HS-27A (cell line): Measurements from ENCODE around the gene CNKSR3.
"Not testable (repeated sequence)": the region's sequence is repeated elsewhere in the genome, so short reads cannot be mapped to it uniquely, and the experiment has no call there.

Experiments
- DNase-seq: peaks from one replicate; pipeline ENCODE4 v3.0.0-alpha.2; 2012; ENCODE audit warnings: low read depth, missing footprints

The CNKSR3 gene

DNA sequence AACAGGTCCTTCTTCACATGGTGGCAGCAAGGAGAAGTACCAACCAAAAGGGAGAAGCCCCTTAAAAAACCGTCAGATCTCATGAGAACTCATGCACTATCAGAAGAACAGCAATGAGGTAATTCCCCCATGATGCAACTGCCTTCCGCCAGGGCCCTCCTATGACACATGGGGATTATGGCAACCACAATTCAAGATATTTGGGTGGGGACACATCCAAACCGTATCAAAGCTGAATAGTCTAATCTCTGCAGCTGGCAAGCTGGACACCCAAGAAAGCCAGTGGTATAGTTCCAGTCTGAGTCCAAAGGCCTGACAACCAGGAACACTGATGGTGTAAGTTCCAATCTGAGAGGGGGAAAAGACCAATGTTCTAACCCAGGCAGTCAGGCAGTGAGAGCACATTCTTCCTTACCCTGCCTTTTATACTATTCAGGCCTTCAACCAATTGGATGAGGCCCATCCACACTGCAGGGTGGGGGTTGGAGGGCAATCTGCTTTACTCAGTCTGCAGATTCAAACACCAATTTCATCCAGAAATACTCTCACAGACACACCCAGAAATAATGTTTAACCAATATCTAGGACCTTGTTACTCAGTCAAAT is 17.9 kb upstream of the CNKSR3 start:
- DNase-seq, result no peak

DNA sequence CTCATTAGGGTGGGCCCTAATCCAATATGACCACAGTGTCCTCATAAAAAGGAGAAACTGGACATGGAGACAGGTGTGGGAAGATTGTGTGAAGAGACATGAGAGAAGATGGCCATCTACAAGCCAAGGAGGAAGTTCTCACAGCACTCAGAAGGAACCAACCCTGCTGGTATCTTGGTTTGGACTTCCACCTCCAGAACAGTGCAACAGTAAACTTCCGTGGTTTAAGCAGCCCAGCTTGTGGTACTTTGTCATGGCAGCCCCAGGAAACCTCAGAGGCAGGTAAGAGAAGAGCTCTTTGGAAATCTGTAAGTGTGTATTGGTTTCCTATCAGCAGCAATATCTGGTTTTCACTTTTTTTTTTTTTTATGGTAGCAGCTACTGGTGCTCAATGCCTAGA is 16.5 kb upstream of the CNKSR3 start:
- no peak for DNase-seq

DNA sequence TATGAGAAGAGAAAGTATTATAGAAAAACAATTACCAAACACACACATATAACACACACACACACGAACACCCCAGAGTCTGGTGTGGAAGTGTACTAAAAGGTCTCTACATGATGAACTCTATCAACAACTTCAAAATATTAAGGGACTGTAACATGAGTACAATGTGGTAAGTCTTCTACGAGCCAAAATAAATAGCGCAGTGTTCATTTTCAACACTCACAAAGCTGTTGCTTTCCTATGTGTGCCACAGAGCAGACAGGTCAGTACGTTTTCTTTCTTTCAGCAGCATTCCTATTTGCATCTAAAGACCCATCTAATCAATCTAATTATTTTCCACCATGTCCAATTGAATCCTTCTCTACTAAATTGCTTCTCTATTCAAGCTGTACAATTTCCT is 12.1 kb upstream of the CNKSR3 start:
- no peak for DNase-seq

DNA sequence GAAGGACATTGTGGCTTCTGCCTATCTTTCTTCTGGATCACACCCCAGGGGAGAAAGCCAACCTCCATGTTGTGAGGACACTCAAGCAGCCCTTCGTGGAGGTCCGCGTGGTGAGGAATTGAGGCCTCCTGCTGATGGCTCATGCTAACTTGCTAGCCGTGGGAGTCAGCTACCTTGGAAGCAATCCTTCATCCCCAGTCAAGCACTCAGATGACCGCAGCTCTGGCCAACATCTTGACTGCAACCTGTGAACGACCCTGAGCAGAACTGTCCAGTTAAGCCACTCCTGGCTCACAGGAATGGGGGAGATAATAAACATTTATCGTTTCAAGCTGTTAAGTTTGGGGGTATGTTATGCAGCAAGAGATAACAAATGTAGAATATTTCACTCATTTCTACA is 10.9 kb upstream of the CNKSR3 start:
- no peak for DNase-seq

DNA sequence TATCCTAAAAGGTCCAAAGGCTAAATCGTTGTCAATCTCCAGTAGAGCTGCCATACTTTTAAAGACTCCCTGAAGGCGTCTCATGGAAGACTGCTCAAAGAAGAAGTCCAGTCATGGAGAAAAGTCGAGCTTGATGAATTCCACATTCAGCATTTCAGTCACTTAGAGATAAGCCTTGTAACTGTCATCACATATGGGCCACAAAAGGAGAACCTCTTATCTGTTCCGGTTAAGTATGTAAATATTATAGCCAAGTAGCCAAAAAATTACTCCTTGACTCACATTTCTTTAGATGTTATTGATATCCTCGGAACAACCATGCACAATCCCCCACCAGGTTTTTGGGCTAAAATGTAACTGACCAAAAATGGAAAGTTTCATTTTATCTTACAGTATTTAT is 9.8 kb upstream of the CNKSR3 start:
- DNase-seq, result no peak

DNA sequence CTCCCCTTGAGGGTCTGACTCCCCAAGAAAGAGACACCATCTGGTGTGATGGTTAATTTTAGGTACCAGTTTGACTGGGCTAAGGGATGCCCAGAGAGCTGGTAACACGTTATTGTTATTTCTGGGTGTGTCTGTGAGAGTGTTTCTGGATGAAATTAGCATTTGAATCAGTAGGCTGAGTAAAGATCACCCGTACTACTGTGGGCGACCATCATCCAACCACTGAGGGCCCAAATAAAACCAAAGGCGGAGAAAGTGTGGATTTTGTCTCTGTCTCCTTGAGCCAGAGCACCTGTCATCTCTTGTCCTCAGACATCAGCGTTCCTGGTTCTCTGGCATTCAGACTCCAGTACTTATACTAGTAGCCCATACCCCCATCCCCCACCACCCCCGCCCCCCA is 7.9 kb upstream of the CNKSR3 start:
- DNase-seq, result no peak

DNA sequence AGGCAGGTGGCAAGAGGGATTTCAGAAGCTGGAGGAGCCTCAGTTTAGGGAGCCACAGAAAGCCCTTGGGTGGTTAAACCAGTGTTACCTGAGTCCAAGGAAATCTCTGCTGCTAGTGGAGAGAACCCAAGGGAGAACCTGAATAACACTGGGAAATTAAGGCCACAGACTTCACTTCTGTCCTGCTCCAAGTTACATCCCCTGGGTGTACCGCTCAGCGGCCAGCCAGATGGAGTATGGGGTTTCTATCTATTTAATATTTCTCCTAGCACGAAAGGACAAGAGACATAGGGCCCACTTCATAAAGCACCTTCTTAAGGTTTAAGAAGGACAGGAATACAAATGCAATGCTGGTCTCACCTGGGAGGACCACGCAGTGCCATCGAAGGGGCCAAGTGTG is 5.8 kb upstream of the CNKSR3 start:
- no peak for DNase-seq

DNA sequence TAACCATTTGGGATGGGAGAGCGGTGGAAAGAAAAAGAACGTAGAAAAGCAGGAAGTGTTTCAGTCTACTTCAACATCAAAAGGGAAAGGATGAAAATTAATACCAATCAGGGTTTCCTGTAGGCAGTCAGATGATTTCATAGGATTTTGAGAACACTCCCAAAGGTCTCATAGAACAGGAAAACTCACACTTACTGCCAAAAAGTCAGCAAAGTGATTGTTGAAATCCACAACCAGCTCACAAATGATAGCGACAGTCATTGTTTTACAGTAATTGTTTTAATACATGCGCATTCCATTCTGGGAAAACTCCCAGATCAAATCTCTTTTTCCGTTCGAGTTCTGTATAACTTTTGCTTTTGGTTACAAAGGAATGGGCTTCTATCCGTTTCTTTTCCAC is 5.3 kb upstream of the CNKSR3 start:
- DNase-seq, result no peak

DNA sequence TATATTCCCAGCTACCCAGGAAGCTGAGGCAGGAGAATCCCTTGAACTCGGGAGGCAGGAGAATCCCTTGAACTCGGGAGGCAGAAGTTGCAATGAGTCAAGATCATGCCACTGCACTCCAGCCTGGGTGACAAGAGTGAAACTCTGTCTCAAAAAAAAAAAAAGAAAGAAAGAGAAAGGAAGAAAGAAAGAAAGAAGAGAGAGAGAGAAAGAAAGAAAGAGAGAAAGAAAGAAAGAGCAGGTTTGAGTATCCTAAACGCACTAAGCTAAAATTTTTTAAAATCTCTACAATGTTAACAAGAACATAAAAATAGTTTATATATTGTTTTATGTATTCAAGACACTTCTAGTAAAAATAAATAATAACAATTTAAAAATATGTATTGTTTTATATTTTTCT is 4.6 kb upstream of the CNKSR3 start:
- DNase-seq, result not testable (repeated sequence)

DNA sequence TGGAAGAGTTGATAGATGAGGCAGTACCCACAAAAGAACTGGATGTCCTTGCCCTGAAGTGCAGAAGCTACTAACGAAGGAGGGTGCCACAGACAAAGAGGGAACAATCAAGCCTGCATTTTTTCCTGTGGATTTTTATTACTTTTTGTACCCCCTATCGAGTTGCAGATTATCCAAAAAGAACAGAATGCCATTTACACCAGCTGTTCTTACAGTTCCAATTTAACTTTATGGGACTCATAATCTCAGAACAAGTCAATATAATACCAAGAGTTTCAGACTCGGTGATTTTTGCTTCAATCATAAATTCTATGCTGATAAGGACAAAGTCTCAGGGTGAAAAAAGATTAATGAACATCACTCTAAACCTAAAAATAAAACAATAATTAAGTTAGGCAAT is 4.0 kb upstream of the CNKSR3 start:
- no peak for DNase-seq

DNA sequence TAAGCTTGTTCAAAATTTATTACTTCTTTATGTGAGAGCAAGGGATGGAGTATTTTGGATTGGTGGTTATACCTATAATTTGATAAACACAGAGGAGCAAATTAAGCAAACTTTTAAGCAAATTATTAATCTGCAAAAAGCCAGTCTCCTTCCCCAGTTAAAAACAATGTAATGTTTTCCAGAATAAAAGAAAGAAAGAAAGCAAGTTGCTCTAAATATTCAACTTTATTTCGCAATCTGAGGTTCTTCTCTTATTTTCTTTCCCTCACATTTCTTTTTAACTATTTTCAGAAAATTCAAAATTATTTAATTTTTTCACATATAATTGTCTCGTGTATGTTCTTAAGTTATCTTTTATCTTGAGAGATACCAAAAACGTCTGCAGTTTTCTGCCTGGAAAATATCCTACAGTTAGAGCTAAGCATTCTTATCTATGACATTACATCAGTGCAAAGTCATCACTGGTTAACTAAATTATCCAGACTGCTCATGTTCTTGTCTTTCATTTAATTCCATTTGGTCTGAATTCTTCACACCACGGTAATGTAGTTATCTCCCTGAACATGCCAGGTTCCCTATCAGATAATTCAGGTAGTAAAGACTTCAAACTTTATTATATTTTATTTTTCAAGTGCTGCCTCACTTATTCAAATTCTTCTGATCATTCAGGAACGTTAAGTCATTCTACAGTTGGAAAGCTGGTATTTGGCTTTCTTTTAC is 3.3 kb upstream of the CNKSR3 start:
- no peak for DNase-seq

DNA sequence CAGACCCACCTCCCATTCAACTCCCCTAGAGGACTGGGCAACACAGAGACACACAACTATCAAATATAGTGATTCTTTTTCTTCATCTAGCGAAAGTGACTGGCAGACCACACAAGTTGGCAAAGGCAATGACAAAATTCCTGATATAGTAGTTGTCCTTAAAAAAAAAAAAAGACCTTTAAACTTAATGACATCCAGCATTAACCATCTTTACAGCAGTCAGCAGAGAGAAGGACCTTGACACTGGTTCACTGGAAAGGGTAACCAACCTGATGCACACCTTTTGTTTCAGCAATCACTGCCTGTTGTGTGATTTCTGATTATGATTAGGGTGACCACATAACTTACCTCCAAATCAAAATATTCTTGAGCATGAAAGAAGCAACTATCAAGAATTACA is 1.7 kb upstream of the CNKSR3 start:
- no peak for DNase-seq

DNA sequence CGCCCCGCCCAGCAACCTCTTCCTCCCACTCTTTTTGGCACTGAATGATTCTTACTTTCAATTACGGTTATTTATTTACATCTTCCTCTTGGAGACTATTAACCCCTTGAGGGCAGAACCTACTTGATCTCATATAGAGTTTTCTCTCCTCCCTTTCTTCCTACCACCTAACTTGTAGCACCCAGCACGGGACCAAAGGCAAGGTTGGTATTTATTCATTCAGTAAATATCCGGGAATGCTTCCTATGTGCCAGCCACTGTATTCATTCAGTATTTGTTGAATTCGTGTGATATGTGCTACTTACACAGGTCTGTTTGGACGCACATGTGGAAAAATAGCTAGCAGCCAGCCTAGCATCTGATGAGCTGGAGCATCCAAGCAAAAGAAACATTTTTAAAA is 1.3 kb upstream of the CNKSR3 start:
- DNase-seq, result no peak

DNA sequence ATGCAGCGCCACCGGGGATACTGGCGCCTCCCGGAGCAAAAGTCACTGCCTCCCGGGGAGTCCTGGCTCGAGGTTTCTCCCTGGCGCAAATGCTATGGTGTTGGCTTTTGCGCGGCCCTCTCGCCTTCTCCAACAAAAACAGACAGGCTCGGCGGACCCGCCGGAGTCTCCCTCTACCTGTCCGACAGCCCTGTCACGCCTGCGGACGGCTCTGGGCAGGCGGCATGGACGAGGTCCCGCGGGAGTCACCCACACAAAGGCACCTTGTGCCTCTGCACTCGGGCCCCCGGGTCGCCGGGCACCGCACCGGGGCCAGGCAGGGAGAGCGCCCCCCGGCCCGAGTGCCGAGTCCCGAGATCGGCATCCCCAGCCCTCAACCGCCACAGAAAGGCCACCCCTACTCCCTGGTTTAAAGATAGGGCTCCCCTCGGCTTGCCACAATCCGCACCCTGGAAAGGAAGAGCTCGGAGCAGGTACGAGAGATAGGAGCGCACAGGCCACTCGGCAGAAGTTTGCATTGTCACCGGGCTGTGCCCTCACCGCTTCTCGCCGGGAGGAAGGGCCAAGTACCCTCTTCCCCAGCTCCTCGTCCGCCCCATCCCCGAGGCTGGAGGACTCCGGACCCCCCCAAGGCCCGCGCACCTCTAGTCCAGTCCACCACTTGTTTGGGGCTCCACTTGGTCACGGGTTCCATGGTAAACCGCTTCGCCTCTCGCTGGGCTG is 903 bp downstream of the CNKSR3 start:
- no peak for DNase-seq

DNA sequence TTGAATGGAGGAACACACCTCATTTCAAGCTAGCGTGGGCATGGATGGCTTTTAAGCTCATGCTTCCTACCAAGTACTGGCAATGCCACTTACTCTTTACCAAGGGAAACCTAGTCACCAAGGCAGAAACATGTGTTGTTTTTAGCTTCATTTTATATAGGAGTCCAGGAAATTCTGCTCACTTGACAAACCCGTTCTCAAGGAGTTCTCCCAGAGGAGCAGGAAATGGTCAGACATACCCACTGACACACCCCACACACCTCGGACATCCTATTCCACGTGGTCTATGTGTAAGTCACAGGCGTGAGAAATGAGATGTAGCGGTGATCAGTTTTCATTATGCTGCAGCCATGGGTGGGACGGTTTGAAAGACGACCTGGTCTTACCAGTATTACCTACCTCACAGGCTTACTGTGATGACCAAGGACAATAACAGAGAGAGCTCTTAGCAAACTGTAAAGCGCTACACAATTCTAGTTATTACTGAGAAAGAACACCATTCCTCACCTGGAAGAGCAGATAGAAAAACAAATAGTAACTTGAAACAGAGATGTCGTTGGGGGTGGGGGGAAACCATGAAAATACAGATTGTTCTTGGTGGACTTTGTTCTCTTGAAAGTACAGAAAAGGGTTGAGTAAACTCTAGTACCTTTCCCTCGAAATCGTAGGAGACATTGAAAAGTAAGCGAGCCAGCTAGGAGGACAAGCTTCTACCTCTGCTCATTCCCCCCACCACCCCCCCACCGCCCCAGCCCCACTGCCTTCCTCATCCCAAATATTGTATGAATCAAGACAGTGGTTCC is 1.7 kb downstream of the CNKSR3 start:
- no peak for DNase-seq

DNA sequence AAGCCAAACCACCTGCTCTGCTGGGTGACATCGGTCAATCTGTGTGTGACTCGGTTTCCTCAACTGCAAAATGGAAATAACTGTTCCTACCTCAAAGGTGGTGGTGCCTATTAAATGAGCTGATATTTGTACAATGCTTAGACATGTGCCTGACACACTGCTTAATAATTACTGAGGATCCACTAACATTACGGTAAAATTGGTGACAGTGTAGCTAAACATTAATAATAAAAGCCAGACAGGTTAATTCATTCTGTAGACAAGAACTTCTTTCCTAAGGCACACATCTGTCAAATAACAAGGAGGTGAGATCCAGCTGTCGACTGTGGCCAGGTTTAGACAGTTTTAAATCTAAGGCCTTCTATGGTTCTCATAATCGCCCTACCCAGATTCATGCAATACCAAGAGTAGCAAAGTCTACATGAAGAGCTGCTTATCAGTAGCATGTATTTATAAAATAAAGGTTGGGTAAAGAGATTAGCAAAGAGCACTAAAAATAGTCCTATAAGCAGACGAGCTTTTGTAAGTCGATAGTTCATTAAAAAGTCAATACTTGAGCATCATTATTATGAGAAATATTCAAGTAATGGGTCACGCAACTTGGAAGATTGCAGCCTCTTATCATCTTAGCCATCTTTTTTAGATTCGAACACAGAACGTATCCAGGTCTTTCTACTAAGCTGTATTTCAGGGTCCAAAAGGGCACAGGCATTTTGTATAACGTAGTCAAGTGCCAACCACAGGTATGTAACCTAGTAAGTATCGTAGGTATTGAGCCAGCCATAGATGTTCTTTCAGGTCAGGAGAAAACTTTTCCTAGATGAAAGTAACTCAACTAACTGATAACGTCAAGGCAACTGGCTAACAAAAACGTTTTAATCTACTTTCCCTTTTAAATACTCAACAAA is 3.2 kb downstream of the CNKSR3 start:
- DNase-seq, result no peak

DNA sequence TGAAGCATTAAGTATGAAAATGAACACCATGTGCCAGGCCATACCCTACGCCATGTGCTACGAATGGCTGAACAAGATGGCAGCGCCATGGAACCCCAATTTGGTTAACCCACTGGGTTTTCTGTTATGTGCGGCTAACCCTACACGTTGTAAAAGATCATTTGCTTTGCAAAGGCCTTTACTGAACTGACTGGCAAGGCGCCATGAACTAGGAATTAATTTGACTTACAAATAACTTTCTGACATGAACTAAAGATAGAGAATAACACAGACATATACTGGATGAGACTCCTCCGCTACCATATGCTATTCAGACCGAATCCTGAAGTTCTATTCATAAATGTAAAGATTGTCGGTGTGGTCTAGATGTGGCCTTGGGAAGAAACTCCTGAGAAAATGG is 3.9 kb downstream of the CNKSR3 start:
- DNase-seq, result no peak

DNA sequence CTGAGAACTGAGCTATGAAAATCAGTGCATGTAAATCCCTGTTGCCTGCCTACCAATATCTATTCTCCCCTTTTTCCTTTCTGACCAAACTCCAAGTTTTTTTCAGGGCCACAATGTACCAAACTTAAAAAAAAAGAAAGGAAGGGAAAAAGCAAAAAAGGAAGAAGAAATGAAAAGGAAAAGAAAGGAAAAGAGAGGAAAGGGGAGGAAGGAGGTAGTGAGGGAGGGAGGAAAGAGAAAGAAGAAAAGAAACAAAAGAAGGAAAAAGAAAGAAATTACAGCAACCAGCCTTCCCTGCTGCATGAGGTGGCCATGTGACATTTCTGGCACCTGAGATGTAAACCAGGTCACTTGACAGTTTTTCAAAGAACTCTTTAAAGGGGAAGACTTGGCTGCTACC is 4.4 kb downstream of the CNKSR3 start:
- no peak for DNase-seq

DNA sequence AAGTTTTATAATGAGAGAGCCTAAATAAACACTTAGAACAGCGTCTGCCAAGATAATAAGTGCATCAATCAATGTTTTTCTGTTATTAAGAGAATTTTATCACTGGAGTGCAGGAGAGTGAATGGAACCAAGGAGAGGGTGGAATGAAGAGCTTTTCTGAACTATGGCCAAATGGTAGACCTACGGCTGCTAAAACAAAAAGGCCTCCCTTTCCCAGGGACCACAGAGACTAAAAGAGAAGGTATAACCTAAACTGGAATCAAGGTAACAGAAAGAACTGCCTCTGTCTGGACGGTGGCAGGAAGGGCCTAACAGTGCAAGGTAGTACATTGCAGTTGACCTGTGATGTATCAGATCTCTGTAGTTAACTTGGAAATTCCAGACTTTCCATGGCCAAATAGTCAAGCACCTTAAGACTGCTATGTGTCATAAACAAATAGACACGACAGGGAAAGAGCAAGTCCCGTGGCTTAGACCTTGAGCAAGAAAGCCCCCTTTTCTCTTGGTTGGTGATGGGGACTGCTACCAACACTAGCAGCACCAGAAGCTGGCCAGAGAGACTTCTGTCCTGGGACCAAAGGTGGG is 5.5 kb downstream of the CNKSR3 start:
- no peak for DNase-seq

DNA sequence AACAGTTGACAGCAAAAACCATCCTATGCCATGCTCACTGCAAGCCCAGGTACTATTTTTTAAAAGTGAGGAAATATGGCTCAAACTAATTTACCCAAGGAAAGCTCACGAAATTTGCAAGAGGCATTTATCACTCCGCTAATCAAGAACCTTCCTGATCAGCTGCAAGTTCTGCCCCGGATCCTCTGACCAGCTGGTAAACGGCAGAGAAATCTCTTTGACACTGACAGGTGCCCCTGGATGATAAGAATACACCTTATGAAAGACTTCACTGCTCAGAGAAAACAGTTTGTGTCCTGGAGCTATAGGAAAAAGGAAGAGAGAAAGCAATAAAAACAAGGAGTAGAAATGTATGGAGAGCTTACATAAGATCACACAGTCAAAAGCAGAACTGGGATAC is 6.4 kb downstream of the CNKSR3 start:
- no peak for DNase-seq

DNA sequence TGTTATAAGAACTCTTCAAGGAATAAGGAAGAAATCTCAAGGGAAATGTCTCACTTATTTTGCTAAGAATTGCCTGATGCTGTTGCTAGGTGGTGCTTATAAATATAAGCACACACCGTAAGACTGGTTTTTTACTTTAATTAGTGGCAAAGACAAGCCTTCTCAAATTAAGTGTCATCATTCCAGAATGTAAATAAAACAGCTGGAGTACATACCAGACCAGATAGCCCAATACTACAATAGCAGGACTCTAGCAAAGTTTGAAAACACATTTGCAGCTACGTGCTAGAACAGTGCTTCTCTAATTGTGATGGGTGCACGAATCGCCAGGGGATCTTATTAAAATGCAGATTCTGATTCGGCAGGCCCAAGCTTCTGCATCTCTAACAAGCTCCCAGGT is 6.8 kb downstream of the CNKSR3 start:
- DNase-seq, result no peak
